ENCODE results near the gene TBC1D8. TPM values are rescaled to one million over a fixed set of nuclear protein-coding genes. Genes with fewer than 3 reads are reported as not detected.
A peak's percentile ranks its signal among the peaks of the same experiment; 100 is the strongest.

TBC1D8 gene
- total RNA-seq, 1 experiment from 2014 or later: 139 TPM

- no peak overlapping the region for H3K4me3 ChIP-seq (ENCODE audit: low read depth in 2 of 2, low read length in 2 of 2)
- in situ Hi-C loops (cut with HindIII; ENCODE audit: low pct_unique_long_range_greater_than_20kb, low sequenced_read_pairs) (no loop called here), intact Hi-C loops (cut with micrococcal nuclease; ENCODE audit: unreplicated experiment) (no loop called here)
- TF ChIP-seq POLR2AphosphoS5 (IDR thresholded peaks at IDR 0.05; ENCODE audit: low read depth, low read length) (peak; percentile 54), SIN3A (IDR thresholded peaks at IDR 0.05; ENCODE audit: borderline replicate concordance, insufficient read depth, low read depth, low read length) (no peak), TCF7L2 (IDR thresholded peaks at IDR 0.05; ENCODE audit: low read depth, low read length) (no peak), CTCF (IDR thresholded peaks at IDR 0.05) (no peak), REST (IDR thresholded peaks at IDR 0.05; ENCODE audit: insufficient read depth in 1 of 2, low read depth in 2 of 2, low read length in 1 of 2) (no peak)
- no peaks in the 10 kb centered on the region for H3K36me3 ChIP-seq (ENCODE audit: control insufficient read depth, insufficient read depth, low read length)
- ChIA-PET CTCF (no interaction called here), POLR2A (interaction anchor here (0.6 kb wide), 1 partner anchor 88 kb away, joined by 3 read pairs; no protein-coding TSS in a partner anchor)
- TSS peak; percentile 30 for BruUV-seq (replicated peaks)
- peak overlapping the region; percentile 70 for H3K27ac ChIP-seq (ENCODE audit: low read length)
- ATAC-seq (peak; percentile 31), DNase-seq (ENCODE audit: low read depth, low spot score) (no peak)
- peaks cover 86% of the 10 kb centered on the region for H3K4me1 ChIP-seq (ENCODE audit: control insufficient read depth, insufficient read depth, low read length)
- H3K9me3 ChIP-seq (ENCODE audit: control insufficient read depth, insufficient read depth, low read depth, low read length): no peaks in the 10 kb centered on the region
- H3K27me3 ChIP-seq (ENCODE audit: control insufficient read depth, insufficient read depth, low read length): no peaks in the 10 kb centered on the region
Measured at GRCh38 chr2:101135412-101136296, 15.5 kb downstream of the TBC1D8 start.

GRCh38 chr2:101133492-101134100 lies 17.6 kb downstream of the TBC1D8 start:
- BruUV-seq (replicated peaks): no TSS peak
- CTCF ChIA-PET: interaction anchor here (0.6 kb wide), 1 partner anchor 19 kb away, joined by 4 read pairs; no protein-coding TSS in a partner anchor
- in situ Hi-C loops (cut with HindIII; ENCODE audit: low pct_unique_long_range_greater_than_20kb, low sequenced_read_pairs): no loop called here

More at GRCh38 chr2:101133492-101134100, 17.6 kb downstream of the TBC1D8 start:
- intact Hi-C loops (cut with micrococcal nuclease; ENCODE audit: unreplicated experiment): no loop called here
- Histone ChIP-seq H3K9me3 (ENCODE audit: control insufficient read depth, insufficient read depth, low read depth, low read length) (no peaks in the 10 kb centered on the region), H3K27me3 (ENCODE audit: control insufficient read depth, insufficient read depth, low read length) (no peaks in the 10 kb centered on the region), H3K4me1 (ENCODE audit: control insufficient read depth, insufficient read depth, low read length) (peaks cover 86% of the 10 kb centered on the region), H3K27ac (ENCODE audit: low read length) (peak overlapping the region; percentile 75), H3K36me3 (ENCODE audit: control insufficient read depth, insufficient read depth, low read length) (no peaks in the 10 kb centered on the region), H3K4me3 (ENCODE audit: low read depth in 2 of 2, low read length in 2 of 2) (no peak overlapping the region)
- DNase-seq (ENCODE audit: low read depth, low spot score) (no peak), ATAC-seq (0 out of 2 replicates have a peak, but pooled peaks have one; percentile 10)
- no peak for TF ChIP-seq SIN3A (IDR thresholded peaks at IDR 0.05; ENCODE audit: borderline replicate concordance, insufficient read depth, low read depth, low read length)
- no peak for TF ChIP-seq TCF7L2 (IDR thresholded peaks at IDR 0.05; ENCODE audit: low read depth, low read length)
- no peak for TF ChIP-seq POLR2AphosphoS5 (IDR thresholded peaks at IDR 0.05; ENCODE audit: low read depth, low read length)
- POLR2A ChIA-PET: no interaction called here

Measured in Panc1 (cell line).